ENCODE results near the gene PTGDS. TPM values are rescaled to one million over a fixed set of nuclear protein-coding genes. Genes with fewer than 3 reads are reported as not detected.

Gene PTGDS
- total RNA-seq, 1 donor from 2014 or later = not detected

GRCh38 chr9:136939996-136940525 is 37.2 kb upstream of the PTGDS start:
- no peak for DNase-seq (ENCODE audit: low spot score)
- H3K36me3 Mint-ChIP-seq (ENCODE audit: low read depth, unreplicated experiment) = peaks cover 18% of the 10 kb centered on the region
- TF ChIP-seq CTCF (IDR thresholded peaks at IDR 0.05; ENCODE audit: unreplicated experiment) = no peak
- peaks cover 3% of the 10 kb centered on the region for H3K4me1 Mint-ChIP-seq (ENCODE audit: unreplicated experiment)
- H3K9me3 Mint-ChIP-seq (ENCODE audit: unreplicated experiment) = no peaks in the 10 kb centered on the region
- no peak overlapping the region for H3K4me3 Mint-ChIP-seq (ENCODE audit: unreplicated experiment)
- H3K27me3 Mint-ChIP-seq (ENCODE audit: unreplicated experiment) = peaks cover 10% of the 10 kb centered on the region
- H3K27ac Mint-ChIP-seq (ENCODE audit: unreplicated experiment) = no peak overlapping the region

- H3K36me3 Mint-ChIP-seq (ENCODE audit: low read depth, unreplicated experiment) = peaks cover 18% of the 10 kb centered on the region
- H3K4me3 Mint-ChIP-seq (ENCODE audit: unreplicated experiment) = no peak overlapping the region
- no peak for TF ChIP-seq CTCF (IDR thresholded peaks at IDR 0.05; ENCODE audit: unreplicated experiment)
- no peak overlapping the region for H3K27ac Mint-ChIP-seq (ENCODE audit: unreplicated experiment)
- peaks cover 10% of the 10 kb centered on the region for H3K27me3 Mint-ChIP-seq (ENCODE audit: unreplicated experiment)
- peaks cover 3% of the 10 kb centered on the region for H3K4me1 Mint-ChIP-seq (ENCODE audit: unreplicated experiment)
- no peaks in the 10 kb centered on the region for H3K9me3 Mint-ChIP-seq (ENCODE audit: unreplicated experiment)
- no peak for DNase-seq (ENCODE audit: low spot score)
Observed at GRCh38 chr9:136940526-136941230, 36.6 kb upstream of the PTGDS start.

- peaks cover 3% of the 10 kb centered on the region for H3K4me1 Mint-ChIP-seq (ENCODE audit: unreplicated experiment)
- no peak for DNase-seq (ENCODE audit: low spot score)
Observed at GRCh38 chr9:136941231-136942111, 35.8 kb upstream of the PTGDS start.

GRCh38 chr9:136942112-136942880 is 35.0 kb upstream of the PTGDS start:
- peak overlapping the region; percentile 62 for H3K4me3 Mint-ChIP-seq (ENCODE audit: unreplicated experiment)
- no peaks in the 10 kb centered on the region for H3K9me3 Mint-ChIP-seq (ENCODE audit: unreplicated experiment)
- H3K27ac Mint-ChIP-seq (ENCODE audit: unreplicated experiment) = no peak overlapping the region
- H3K27me3 Mint-ChIP-seq (ENCODE audit: unreplicated experiment) = peaks cover 10% of the 10 kb centered on the region
- H3K4me1 Mint-ChIP-seq (ENCODE audit: unreplicated experiment) = peaks cover 3% of the 10 kb centered on the region
- H3K36me3 Mint-ChIP-seq (ENCODE audit: low read depth, unreplicated experiment) = peaks cover 12% of the 10 kb centered on the region
- no peak for TF ChIP-seq CTCF (IDR thresholded peaks at IDR 0.05; ENCODE audit: unreplicated experiment)
- no peak for DNase-seq (ENCODE audit: low spot score)

More at GRCh38 chr9:136941231-136942111, 35.8 kb upstream of the PTGDS start:
- H3K36me3 Mint-ChIP-seq (ENCODE audit: low read depth, unreplicated experiment) = peaks cover 15% of the 10 kb centered on the region
- no peak overlapping the region for H3K4me3 Mint-ChIP-seq (ENCODE audit: unreplicated experiment)
- H3K9me3 Mint-ChIP-seq (ENCODE audit: unreplicated experiment) = no peaks in the 10 kb centered on the region
- no peak overlapping the region for H3K27ac Mint-ChIP-seq (ENCODE audit: unreplicated experiment)
- TF ChIP-seq CTCF (IDR thresholded peaks at IDR 0.05; ENCODE audit: unreplicated experiment) = no peak
- peaks cover 10% of the 10 kb centered on the region for H3K27me3 Mint-ChIP-seq (ENCODE audit: unreplicated experiment)
